GM12878 (cell line): ENCODE data around the gene DDX10. TPM values are rescaled to one million over a fixed set of nuclear protein-coding genes. Genes with fewer than 3 reads are reported as not detected.

Source experiments
- ATAC-seq: fragments of 200-7000 bp; cut with Tn5 transposase; 3 replicates; pipeline ENCODE4 v1.9.1; 2020; ENCODE audit warnings: mild to moderate bottlenecking, moderate library complexity
- BruUV-seq: library from RNA; stranded (reverse); fragments of 400-500 nt; replicated peaks from 2 replicates; lab custom pipeline; 2021; lab: Mats Ljungman, UMichigan
- CTCF ChIA-PET: fragments of 300-600 bp; sonication (Branson Sonifier 250); formaldehyde crosslinking; extraction: SDS; loops from one replicate; lab custom pipeline; 2021; ENCODE audit warnings: inconsistent platforms; lab: Yijun Ruan, JAX
- POLR2A ChIA-PET: fragments of 350-600 bp; formaldehyde crosslinking; extraction: SDS; loops from one replicate; lab custom pipeline; 2021; ENCODE audit warnings: inconsistent platforms; lab: Charles Lee
- RAD21 ChIA-PET: fragments of 300-600 bp; sonication (Branson Sonifier 250); formaldehyde crosslinking; loops from one replicate; lab custom pipeline; 2023; ENCODE audit warnings: antibody characterized with exemption; ENCODE audit not compliant: unreplicated experiment; lab: Charles Lee
- SMC1A ChIA-PET: fragments of 300-600 bp; sonication (Branson Sonifier 250); formaldehyde crosslinking; loops from one replicate; lab custom pipeline; 2023; ENCODE audit not compliant: unreplicated experiment, uncharacterized antibody; lab: Charles Lee
- DNase-seq: peaks from one replicate; pipeline ENCODE4 v3.0.0-alpha.2; 2011; ENCODE audit warnings: low read depth, low spot score
- FAIRE-seq: peaks from 3 replicates; lab custom pipeline; 2011; peaks lifted over from hg19 to GRCh38; lab: Jason Lieb, UNC
- H2AFZ ChIP-seq: 2 replicates; pipeline ENCODE4 v1.6.0; 2011; ENCODE audit warnings: low read depth, low read length, control low read depth; ENCODE audit not compliant: control insufficient read depth
- H3K27ac ChIP-seq: 2 replicates; pipeline ENCODE4 v1.5.1; 2011; ENCODE audit warnings: control low read depth; ENCODE audit not compliant: control insufficient read depth, insufficient read depth
- H3K27me3 ChIP-seq, 2 experiments: replicated peaks in 1 of 2; 2 replicates each; pipeline versions ENCODE4 v1.6.0 to v1.6.1; 2011; ENCODE audit warnings: low read length in 1 of 2; ENCODE audit not compliant: control insufficient read depth in 2 of 2, insufficient read depth in 2 of 2
- H3K36me3 ChIP-seq, 2 experiments: 2 replicates each; pipeline ENCODE4 v1.5.1; 2011; ENCODE audit warnings: low read length in 1 of 2; ENCODE audit not compliant: control insufficient read depth in 2 of 2, insufficient read depth in 2 of 2
- H3K4me1 ChIP-seq: 2 replicates; pipeline ENCODE4 v1.6.1; 2011; ENCODE audit warnings: mild to moderate bottlenecking, low read length, moderate library complexity, mixed read lengths; ENCODE audit not compliant: control insufficient read depth, insufficient read depth
- H3K4me2 ChIP-seq: 2 replicates; pipeline ENCODE4 v1.6.0; 2011; ENCODE audit warnings: control low read depth; ENCODE audit not compliant: control insufficient read depth, insufficient read depth
- H3K4me3 ChIP-seq: fragments of 200-600 bp; sonication (generic); 2 replicates; pipeline ENCODE4 v1.5.1; 2016
- H3K79me2 ChIP-seq: 2 replicates; pipeline ENCODE4 v1.6.0; 2011; ENCODE audit warnings: low read length; ENCODE audit not compliant: control insufficient read depth, insufficient read depth
- H3K9ac ChIP-seq: 2 replicates; pipeline ENCODE4 v1.8.0; 2011; ENCODE audit warnings: low read length, control low read depth, mixed read lengths; ENCODE audit not compliant: control insufficient read depth, insufficient read depth
- H3K9me3 ChIP-seq: replicated peaks from 3 replicates; pipeline ENCODE4 v1.5.1; 2011; ENCODE audit warnings: mild to moderate bottlenecking, low read length; ENCODE audit not compliant: control insufficient read depth, insufficient read depth
- H4K20me1 ChIP-seq: 2 replicates; pipeline ENCODE4 v1.6.0; 2011; ENCODE audit not compliant: control insufficient read depth, insufficient read depth
- ATF3 ChIP-seq: IDR thresholded peaks from 2 replicates; pipeline ENCODE4 v1.6.1; 2011; ENCODE audit warnings: low read depth, mild to moderate bottlenecking, low read length, moderate library complexity, borderline replicate concordance; ENCODE audit errors: extremely low read depth
- BCL3 ChIP-seq: IDR thresholded peaks from 2 replicates; pipeline ENCODE4 v1.6.1; 2011; ENCODE audit warnings: borderline replicate concordance, low read depth, mild to moderate bottlenecking, moderate library complexity, low read length; ENCODE audit not compliant: insufficient read depth, poor library complexity, severe bottlenecking
- DPF2 ChIP-seq: fragments of 450-650 bp; IDR thresholded peaks from 2 replicates; pipeline ENCODE4 v1.6.1; 2017; ENCODE audit warnings: mild to moderate bottlenecking
- NR2C1 ChIP-seq: fragments of 450-650 bp; IDR thresholded peaks from 2 replicates; pipeline ENCODE4 v1.6.1; 2017; ENCODE audit warnings: antibody characterized with exemption, mild to moderate bottlenecking, moderate library complexity
- PBX3 ChIP-seq: IDR thresholded peaks from 2 replicates; pipeline ENCODE4 v1.6.1; 2011; ENCODE audit warnings: mild to moderate bottlenecking, low read depth, low read length, moderate library complexity; ENCODE audit not compliant: insufficient replicate concordance
- RAD51 ChIP-seq: fragments of 450-650 bp; IDR thresholded peaks from 2 replicates; pipeline ENCODE4 v1.6.1; 2016; ENCODE audit warnings: moderate library complexity, mild to moderate bottlenecking, inconsistent platforms
- REST ChIP-seq: IDR thresholded peaks from 2 replicates; pipeline ENCODE4 v1.6.1; 2012; ENCODE audit warnings: mild to moderate bottlenecking, low read depth, low read length
- RFX5 ChIP-seq: IDR thresholded peaks from 2 replicates; pipeline ENCODE4 v1.6.1; 2011; ENCODE audit warnings: low read depth, low read length, improper control_type of control experiment
- RUNX3 ChIP-seq: IDR thresholded peaks from 2 replicates; pipeline ENCODE4 v1.6.1; 2012; ENCODE audit warnings: low read length, inconsistent platforms
- SREBF1 ChIP-seq: IDR thresholded peaks from 2 replicates; pipeline ENCODE4 v1.6.1; 2012; ENCODE audit warnings: mild to moderate bottlenecking, low read length
- ZSCAN29 ChIP-seq: fragments of 450-650 bp; IDR thresholded peaks from 2 replicates; pipeline ENCODE4 v1.6.1; 2017; ENCODE audit warnings: mild to moderate bottlenecking, moderate library complexity
- ZZZ3 ChIP-seq: IDR thresholded peaks from 2 replicates; pipeline ENCODE4 v1.6.1; 2011; ENCODE audit warnings: low read depth; ENCODE audit not compliant: control insufficient read depth, insufficient read length
- WGBS: methylation state at CpG from one replicate; pipeline ENCODE4 v1.1.6; 2016; ENCODE audit warnings: low lambda C conversion rate; ENCODE audit not compliant: insufficient replicate concordance, insufficient coverage; ENCODE audit errors: missing lambda C conversion rate; 5-methylcytosine and 5-hydroxymethylcytosine counted together
- in situ Hi-C: fragments of 300-500 bp; cut with MboI; formaldehyde crosslinking; loops from 9 replicates; pipeline ENCODE4 v1.14.3; 2018; ENCODE audit warnings: mixed read lengths
- intact Hi-C: fragments of 100-400 bp; cut with micrococcal nuclease; formaldehyde crosslinking; loops from one replicate; pipeline ENCODE4 v1.14.2; 2022; ENCODE audit not compliant: unreplicated experiment
- polyA plus RNA-seq, 11 experiments: library from polyadenylated mRNA; depleted of rRNA in 4 of 11; unstranded in 6 of 11; stranded (reverse) in 5 of 11; fragments of >200 nt; fragmentation: Nextera tagmentation in 4 of 11; fragmentation: Illumina TruSeq in 1 of 11; extraction: Ambion mirVana in 4 of 11; extraction: Trizol in 1 of 11; gene quantifications; 1 replicate in 1 of 11; 2 replicates in 10 of 11; pipeline versions ENCODE4 v1.2.1 to v1.2.3, GENCODE V29; 2011 to 2016; ENCODE audit warnings: inconsistent platforms in 2 of 11, missing spikeins in 2 of 11, low read depth in 1 of 11
- total RNA-seq, 4 experiments: library from RNA; depleted of rRNA in 3 of 4; stranded (reverse); fragments of >200 nt in 3 of 4; fragmentation: Illumina TruSeq in 1 of 4; extraction: Trizol in 1 of 4; gene quantifications; 2 replicates each; pipeline versions ENCODE4 v1.2.1 to v1.2.3, GENCODE V29; 2013 to 2021
- TF ChIP-seq, protein P1 (sequence below): IDR thresholded peaks from 2 replicates; pipeline ENCODE4 v1.6.1; 2012; ENCODE audit warnings: low read depth, low read length, improper control_type of control experiment
- TF ChIP-seq, protein P2 (sequence below): fragments of 450-650 bp; IDR thresholded peaks from 2 replicates; pipeline ENCODE4 v1.6.1; 2016; ENCODE audit warnings: mild to moderate bottlenecking, moderate library complexity, borderline replicate concordance

The DDX10 gene
- total and polyA plus RNA-seq, 10 of the 15 experiments (the other 5 are each of a cell fraction or from before 2014, with no cell fraction given): 20.9 to 51.5 (median 31.9) TPM

GRCh38 chr11:108897916-108898315, 233.0 kb downstream of the DDX10 start:
- ChIA-PET RAD21 (no interaction called here), CTCF (no interaction called here)
- no peaks in the 10 kb centered on the region; the same call in 2 of the 3 replicates for H3K9me3 ChIP-seq
- 97% methylated on average over 5 of the region's 5 CpGs for WGBS
- no peak for TF ChIP-seq RAD51
- TF ChIP-seq NR2C1: no peak
- no peak for TF ChIP-seq PBX3
- no peak for TF ChIP-seq RUNX3
- no peak for TF ChIP-seq RFX5
- TF ChIP-seq DPF2: no peak
- TF ChIP-seq SREBF1: no peak
- TF ChIP-seq ZZZ3: no peak
- TF ChIP-seq, protein P1, sequence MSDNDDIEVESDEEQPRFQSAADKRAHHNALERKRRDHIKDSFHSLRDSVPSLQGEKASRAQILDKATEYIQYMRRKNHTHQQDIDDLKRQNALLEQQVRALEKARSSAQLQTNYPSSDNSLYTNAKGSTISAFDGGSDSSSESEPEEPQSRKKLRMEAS: no peak
- no peak for TF ChIP-seq REST
- no peak for TF ChIP-seq ZSCAN29
- no peak for TF ChIP-seq BCL3
- no peak for TF ChIP-seq ATF3
- TF ChIP-seq, protein P2, sequence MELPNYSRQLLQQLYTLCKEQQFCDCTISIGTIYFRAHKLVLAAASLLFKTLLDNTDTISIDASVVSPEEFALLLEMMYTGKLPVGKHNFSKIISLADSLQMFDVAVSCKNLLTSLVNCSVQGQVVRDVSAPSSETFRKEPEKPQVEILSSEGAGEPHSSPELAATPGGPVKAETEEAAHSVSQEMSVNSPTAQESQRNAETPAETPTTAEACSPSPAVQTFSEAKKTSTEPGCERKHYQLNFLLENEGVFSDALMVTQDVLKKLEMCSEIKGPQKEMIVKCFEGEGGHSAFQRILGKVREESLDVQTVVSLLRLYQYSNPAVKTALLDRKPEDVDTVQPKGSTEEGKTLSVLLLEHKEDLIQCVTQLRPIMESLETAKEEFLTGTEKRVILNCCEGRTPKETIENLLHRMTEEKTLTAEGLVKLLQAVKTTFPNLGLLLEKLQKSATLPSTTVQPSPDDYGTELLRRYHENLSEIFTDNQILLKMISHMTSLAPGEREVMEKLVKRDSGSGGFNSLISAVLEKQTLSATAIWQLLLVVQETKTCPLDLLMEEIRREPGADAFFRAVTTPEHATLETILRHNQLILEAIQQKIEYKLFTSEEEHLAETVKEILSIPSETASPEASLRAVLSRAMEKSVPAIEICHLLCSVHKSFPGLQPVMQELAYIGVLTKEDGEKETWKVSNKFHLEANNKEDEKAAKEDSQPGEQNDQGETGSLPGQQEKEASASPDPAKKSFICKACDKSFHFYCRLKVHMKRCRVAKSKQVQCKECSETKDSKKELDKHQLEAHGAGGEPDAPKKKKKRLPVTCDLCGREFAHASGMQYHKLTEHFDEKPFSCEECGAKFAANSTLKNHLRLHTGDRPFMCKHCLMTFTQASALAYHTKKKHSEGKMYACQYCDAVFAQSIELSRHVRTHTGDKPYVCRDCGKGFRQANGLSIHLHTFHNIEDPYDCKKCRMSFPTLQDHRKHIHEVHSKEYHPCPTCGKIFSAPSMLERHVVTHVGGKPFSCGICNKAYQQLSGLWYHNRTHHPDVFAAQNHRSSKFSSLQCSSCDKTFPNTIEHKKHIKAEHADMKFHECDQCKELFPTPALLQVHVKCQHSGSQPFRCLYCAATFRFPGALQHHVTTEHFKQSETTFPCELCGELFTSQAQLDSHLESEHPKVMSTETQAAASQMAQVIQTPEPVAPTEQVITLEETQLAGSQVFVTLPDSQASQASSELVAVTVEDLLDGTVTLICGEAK: no peak
- TF ChIP-seq, all 136 proteins: peak for 0
- Histone ChIP-seq H3K27ac (no peak overlapping the region), H3K79me2 (no peaks in the 10 kb centered on the region), H3K4me1 (no peaks in the 10 kb centered on the region), H3K36me3 (no peaks in the 10 kb centered on the region; a peak in 1 of 4 replicates), H4K20me1 (no peaks in the 10 kb centered on the region), H3K27me3 (no peaks in the 10 kb centered on the region), H3K4me3 (no peak overlapping the region), H2AFZ (no peak overlapping the region), H3K4me2 (no peak overlapping the region), H3K9ac (no peak overlapping the region)
- intact Hi-C loops: no loop called here
- in situ Hi-C loops: no loop called here
- BruUV-seq: no TSS peak
- ChIA-PET SMC1A (no interaction called here), POLR2A (no interaction called here)
- FAIRE-seq (no peak), ATAC-seq (no peak), DNase-seq (no peak)
